PC-9 (cell line): Measurements from ENCODE around the gene METTL9. TPM values are rescaled to one million over a fixed set of nuclear protein-coding genes. Genes with fewer than 3 reads are reported as not detected.
A peak's percentile ranks its signal among the peaks of the same experiment; 100 is the strongest.
"Not testable (repeated sequence)": the region's sequence is repeated elsewhere in the genome, so short reads cannot be mapped to it uniquely, and the experiment has no call there.

Source experiments
- BruUV-seq: library from RNA; stranded (reverse); fragments of 400-500 nt; replicated peaks from 2 replicates; lab custom pipeline; 2021; lab: Mats Ljungman, UMichigan
- CTCF ChIA-PET: fragments of 300-600 bp; sonication (Branson Sonifier 250); formaldehyde crosslinking; loops from one replicate; lab custom pipeline; 2022; ENCODE audit warnings: antibody characterized with exemption; lab: Charles Lee
- POLR2A ChIA-PET: fragments of 300-600 bp; sonication (Branson Sonifier 250); formaldehyde crosslinking; loops from one replicate; lab custom pipeline; 2022; ENCODE audit warnings: antibody characterized with exemption; ENCODE audit not compliant: unreplicated experiment; lab: Charles Lee
- DNase-seq, 2 experiments: peaks; one replicate each; pipeline versions ENCODE4 v3.0.0 to v3.0.0-alpha.2; 2015 to 2022; ENCODE audit warnings: mixed read lengths in 1 of 2
- H2AFZ ChIP-seq: fragments of 200-600 bp; sonication (generic); 2 replicates; pipeline ENCODE4 v1.8.1; 2017; ENCODE audit warnings: antibody characterized with exemption
- H3F3A ChIP-seq: fragments of 200-600 bp; sonication (generic); 2 replicates; pipeline ENCODE4 v1.8.1; 2017; ENCODE audit warnings: antibody characterized with exemption, mild to moderate bottlenecking, low read depth; ENCODE audit not compliant: insufficient read depth
- H3K27ac ChIP-seq: fragments of 200-600 bp; sonication (generic); 2 replicates; pipeline ENCODE4 v1.6.1; 2016; ENCODE audit warnings: mixed run types
- H3K27me3 ChIP-seq: fragments of 200-600 bp; sonication (generic); 2 replicates; pipeline ENCODE4 v1.6.1; 2016; ENCODE audit warnings: low read depth, mixed run types; ENCODE audit not compliant: insufficient read depth
- H3K36me3 ChIP-seq: fragments of 200-600 bp; sonication (generic); 2 replicates; pipeline ENCODE4 v1.6.1; 2016; ENCODE audit warnings: low read depth, mixed run types
- H3K4me1 ChIP-seq: fragments of 200-600 bp; sonication (generic); replicated peaks from 2 replicates; pipeline ENCODE4 v1.6.1; 2016; ENCODE audit warnings: mixed run types; ENCODE audit not compliant: insufficient read depth
- H3K4me2 ChIP-seq: fragments of 200-600 bp; sonication (generic); 2 replicates; pipeline ENCODE4 v1.6.1; 2017; ENCODE audit warnings: mixed run types
- H3K4me3 ChIP-seq: fragments of 200-600 bp; sonication (generic); 2 replicates; pipeline ENCODE4 v1.6.1; 2016; ENCODE audit warnings: mixed run types
- H3K79me2 ChIP-seq: fragments of 200-600 bp; sonication (generic); 2 replicates; pipeline ENCODE4 v1.6.1; 2017; ENCODE audit warnings: low read depth, mixed run types
- H3K9me2 ChIP-seq: fragments of 200-600 bp; sonication (generic); 2 replicates; pipeline ENCODE4 v1.8.1; 2017; ENCODE audit warnings: mild to moderate bottlenecking; ENCODE audit not compliant: insufficient read depth
- H3K9me3 ChIP-seq: fragments of 200-600 bp; sonication (generic); 2 replicates; pipeline ENCODE4 v1.8.1; 2016; ENCODE audit warnings: low read depth; ENCODE audit not compliant: insufficient read depth
- H4K20me1 ChIP-seq: fragments of 200-600 bp; sonication (generic); 2 replicates; pipeline ENCODE4 v1.8.1; 2017; ENCODE audit not compliant: insufficient read depth
- EZH2 ChIP-seq: fragments of 200-600 bp; sonication (generic); IDR thresholded peaks from 2 replicates; pipeline ENCODE4 v1.8.0; 2017; ENCODE audit warnings: antibody characterized with exemption, low read depth
- intact Hi-C: fragments of 100-400 bp; cut with micrococcal nuclease; formaldehyde crosslinking; loops from one replicate; pipeline ENCODE4 v1.10.0; 2022; ENCODE audit not compliant: unreplicated experiment
- total RNA-seq: library from RNA; stranded (reverse); gene quantifications from 2 replicates; pipeline ENCODE4 v1.2.3, GENCODE V29; 2021
- TF ChIP-seq, protein P1 (sequence below): fragments of 200-600 bp; sonication (generic); conservative IDR thresholded peaks from 2 replicates; pipeline ENCODE4 v1.6.1; 2017; ENCODE audit warnings: mixed run types, antibody characterized with exemption, mild to moderate bottlenecking, moderate library complexity

METTL9 gene
- total RNA-seq, 1 experiment from 2014 or later = 136 TPM

DNA sequence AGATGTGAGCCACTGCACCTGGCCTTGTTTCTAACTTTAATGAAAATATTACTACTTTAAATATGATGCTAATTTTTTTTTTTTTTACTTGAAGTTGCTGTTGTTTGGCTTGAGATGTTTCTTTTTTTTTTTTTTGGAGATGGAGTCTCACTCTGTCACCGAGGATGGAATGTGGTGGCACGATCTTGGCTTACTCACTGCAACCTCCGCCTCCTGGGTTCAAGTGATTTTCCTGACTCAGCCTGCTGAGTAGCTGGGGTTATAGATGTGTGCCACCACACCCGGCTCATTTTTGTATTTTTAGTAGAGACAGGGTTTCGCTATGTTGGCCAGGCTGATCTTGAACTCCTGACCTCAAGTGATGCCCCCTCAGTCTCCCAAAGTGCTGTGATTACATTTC is 29.4 kb downstream of the METTL9 start:
- intact Hi-C loops = no loop called here
- no peak for DNase-seq
- H3K9me3 ChIP-seq = peaks cover 5% of the 10 kb centered on the region; the same call in 1 of the 2 replicates
- peaks cover 91% of the 10 kb centered on the region for H3K4me1 ChIP-seq
- H3K36me3 ChIP-seq = peaks cover 36% of the 10 kb centered on the region
- ChIA-PET POLR2A (interaction anchor here (0.6 kb wide), 1 partner anchor 28 kb away, joined by 3 read pairs; no protein-coding TSS in a partner anchor), CTCF (no interaction called here)
- no peaks in the 10 kb centered on the region for H3K9me2 ChIP-seq
- H3K4me3 ChIP-seq = no peak overlapping the region
- BruUV-seq = no TSS peak
- H3F3A ChIP-seq = peaks cover 83% of the 10 kb centered on the region
- H3K27ac ChIP-seq = peak overlapping the region; percentile 100
- H4K20me1 ChIP-seq = no peaks in the 10 kb centered on the region
- TF ChIP-seq EZH2 = no peak
- TF ChIP-seq, protein P1, sequence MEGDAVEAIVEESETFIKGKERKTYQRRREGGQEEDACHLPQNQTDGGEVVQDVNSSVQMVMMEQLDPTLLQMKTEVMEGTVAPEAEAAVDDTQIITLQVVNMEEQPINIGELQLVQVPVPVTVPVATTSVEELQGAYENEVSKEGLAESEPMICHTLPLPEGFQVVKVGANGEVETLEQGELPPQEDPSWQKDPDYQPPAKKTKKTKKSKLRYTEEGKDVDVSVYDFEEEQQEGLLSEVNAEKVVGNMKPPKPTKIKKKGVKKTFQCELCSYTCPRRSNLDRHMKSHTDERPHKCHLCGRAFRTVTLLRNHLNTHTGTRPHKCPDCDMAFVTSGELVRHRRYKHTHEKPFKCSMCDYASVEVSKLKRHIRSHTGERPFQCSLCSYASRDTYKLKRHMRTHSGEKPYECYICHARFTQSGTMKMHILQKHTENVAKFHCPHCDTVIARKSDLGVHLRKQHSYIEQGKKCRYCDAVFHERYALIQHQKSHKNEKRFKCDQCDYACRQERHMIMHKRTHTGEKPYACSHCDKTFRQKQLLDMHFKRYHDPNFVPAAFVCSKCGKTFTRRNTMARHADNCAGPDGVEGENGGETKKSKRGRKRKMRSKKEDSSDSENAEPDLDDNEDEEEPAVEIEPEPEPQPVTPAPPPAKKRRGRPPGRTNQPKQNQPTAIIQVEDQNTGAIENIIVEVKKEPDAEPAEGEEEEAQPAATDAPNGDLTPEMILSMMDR = no peak
- no peak overlapping the region for H3K4me2 ChIP-seq
- H3K27me3 ChIP-seq = no peaks in the 10 kb centered on the region
- peaks cover 56% of the 10 kb centered on the region for H3K79me2 ChIP-seq
- H2AFZ ChIP-seq = no peak overlapping the region

DNA sequence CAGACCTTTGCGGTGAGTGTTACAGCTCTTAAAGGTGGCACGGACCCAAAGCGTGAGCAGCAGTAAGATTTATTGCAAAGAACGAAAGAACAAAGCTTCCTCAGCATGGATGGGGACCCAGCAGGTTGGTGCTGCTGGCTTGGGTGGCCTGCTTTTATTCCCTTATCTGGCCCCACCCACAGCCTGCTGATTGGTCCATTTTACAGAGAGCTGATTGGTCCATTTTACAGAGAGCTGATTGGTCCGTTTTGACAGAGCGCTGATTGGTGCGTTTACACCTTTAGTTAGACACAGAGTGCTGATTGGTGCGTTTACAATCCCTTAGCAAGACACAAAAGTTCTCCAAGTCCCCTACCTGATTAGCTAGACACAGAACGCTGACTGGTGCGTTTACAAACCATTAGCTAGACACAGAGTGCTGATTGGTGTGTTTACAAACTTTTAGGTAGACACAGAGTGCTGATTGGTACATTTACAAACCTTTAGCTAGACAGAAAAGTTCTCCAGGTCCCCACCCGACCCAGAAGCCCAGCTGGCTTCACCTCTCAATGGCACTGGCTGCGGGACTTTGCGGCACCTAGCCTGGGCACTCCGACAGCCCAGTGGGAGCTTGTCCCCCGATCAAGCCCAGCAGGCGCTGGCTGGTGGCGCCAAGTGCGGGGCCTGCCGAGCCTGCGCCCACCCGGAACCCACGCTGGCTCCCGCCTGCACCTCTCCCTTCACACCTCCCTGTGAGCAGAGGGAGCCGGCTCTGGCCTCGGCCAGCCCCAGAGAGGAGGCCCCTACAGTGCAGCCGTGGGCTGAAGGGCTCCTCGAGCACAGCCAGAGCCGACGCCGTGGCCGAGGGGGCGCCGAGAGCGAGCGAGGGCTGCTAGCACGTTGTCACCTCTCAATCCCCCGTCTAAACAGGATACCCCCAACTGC is 30.5 kb downstream of the METTL9 start:
- CTCF ChIA-PET = interaction anchor here (0.6 kb wide), 1 partner anchor 11 kb away, joined by 6 read pairs; no protein-coding TSS in a partner anchor
- peaks cover 87% of the 10 kb centered on the region for H3F3A ChIP-seq
- H3K9me2 ChIP-seq, H2AFZ ChIP-seq, H3K4me3 ChIP-seq, DNase-seq, BruUV-seq, H3K27me3 ChIP-seq, H3K9me3 ChIP-seq, intact Hi-C loops, POLR2A ChIA-PET, H4K20me1 ChIP-seq: not testable (repeated sequence)
- H3K79me2 ChIP-seq = peaks cover 52% of the 10 kb centered on the region
- H3K36me3 ChIP-seq = peaks cover 33% of the 10 kb centered on the region
- peak overlapping the region; percentile 100 for H3K27ac ChIP-seq
- peak overlapping the region; percentile 57 for H3K4me2 ChIP-seq
- peaks cover 100% of the 10 kb centered on the region for H3K4me1 ChIP-seq

DNA sequence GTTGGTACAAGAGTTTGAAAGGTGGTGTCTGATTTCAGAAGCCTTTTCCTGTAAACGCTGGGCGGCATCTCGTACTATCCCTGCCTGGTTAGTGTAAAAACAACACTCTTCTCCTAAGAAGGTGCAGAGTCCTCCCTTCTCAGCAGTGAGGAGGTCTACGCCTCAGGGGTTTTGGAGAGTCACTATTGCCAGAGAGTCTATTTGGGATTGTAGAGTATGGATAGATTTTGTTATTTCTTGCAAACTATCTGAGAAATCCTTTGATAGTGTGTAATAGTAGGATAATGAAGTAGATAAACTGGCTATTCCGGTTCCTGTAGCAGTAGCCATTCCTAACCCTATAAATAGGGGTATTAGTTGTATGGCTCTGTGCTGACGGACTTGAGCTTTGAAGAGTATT is 31.5 kb downstream of the METTL9 start:
- H2AFZ ChIP-seq, H3K4me3 ChIP-seq, H4K20me1 ChIP-seq, BruUV-seq, H3K27me3 ChIP-seq, H3K9me3 ChIP-seq, intact Hi-C loops, H3K9me2 ChIP-seq, CTCF ChIA-PET: not testable (repeated sequence)
- peaks cover 99% of the 10 kb centered on the region for H3K4me1 ChIP-seq
- POLR2A ChIA-PET = interaction anchor here (0.6 kb wide), 1 partner anchor 1439 kb away, joined by 8 read pairs; no protein-coding TSS in a partner anchor
- peak overlapping the region; percentile 100 for H3K27ac ChIP-seq
- H3K4me2 ChIP-seq = peak overlapping the region; percentile 57
- H3F3A ChIP-seq = peaks cover 82% of the 10 kb centered on the region
- peaks cover 55% of the 10 kb centered on the region for H3K79me2 ChIP-seq
- H3K36me3 ChIP-seq = peaks cover 27% of the 10 kb centered on the region
- peak; percentile 33 to 67 for DNase-seq

DNA sequence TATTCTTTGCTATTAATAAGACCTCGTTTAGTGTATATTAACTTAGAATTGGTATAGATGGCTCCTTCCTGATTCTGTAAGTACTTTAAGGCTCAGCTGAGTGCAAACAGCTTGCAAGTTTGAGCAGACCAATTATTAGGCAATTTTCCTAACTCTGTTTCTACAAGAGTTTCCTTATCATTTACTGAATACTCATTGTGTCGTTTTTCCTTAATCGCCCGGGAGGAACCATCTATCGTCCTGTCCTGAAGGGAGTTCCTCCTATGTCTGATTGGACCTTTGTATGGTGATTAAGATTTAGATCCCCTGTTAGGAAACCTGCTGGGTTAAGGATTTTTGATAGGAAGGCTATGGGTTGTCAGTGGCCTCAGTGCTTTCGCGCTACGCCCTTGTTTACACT is 32.0 kb downstream of the METTL9 start:
- intact Hi-C loops, CTCF ChIA-PET, H3K4me3 ChIP-seq, BruUV-seq, DNase-seq, H2AFZ ChIP-seq, H3K27me3 ChIP-seq, H3K9me3 ChIP-seq, H4K20me1 ChIP-seq, H3K9me2 ChIP-seq, POLR2A ChIA-PET: not testable (repeated sequence)
- Histone ChIP-seq H3K27ac (peak overlapping the region; percentile 100), H3K79me2 (peaks cover 60% of the 10 kb centered on the region), H3K4me1 (peaks cover 94% of the 10 kb centered on the region), H3K4me2 (peak overlapping the region; percentile 57), H3F3A (peaks cover 77% of the 10 kb centered on the region), H3K36me3 (peaks cover 22% of the 10 kb centered on the region)

DNA sequence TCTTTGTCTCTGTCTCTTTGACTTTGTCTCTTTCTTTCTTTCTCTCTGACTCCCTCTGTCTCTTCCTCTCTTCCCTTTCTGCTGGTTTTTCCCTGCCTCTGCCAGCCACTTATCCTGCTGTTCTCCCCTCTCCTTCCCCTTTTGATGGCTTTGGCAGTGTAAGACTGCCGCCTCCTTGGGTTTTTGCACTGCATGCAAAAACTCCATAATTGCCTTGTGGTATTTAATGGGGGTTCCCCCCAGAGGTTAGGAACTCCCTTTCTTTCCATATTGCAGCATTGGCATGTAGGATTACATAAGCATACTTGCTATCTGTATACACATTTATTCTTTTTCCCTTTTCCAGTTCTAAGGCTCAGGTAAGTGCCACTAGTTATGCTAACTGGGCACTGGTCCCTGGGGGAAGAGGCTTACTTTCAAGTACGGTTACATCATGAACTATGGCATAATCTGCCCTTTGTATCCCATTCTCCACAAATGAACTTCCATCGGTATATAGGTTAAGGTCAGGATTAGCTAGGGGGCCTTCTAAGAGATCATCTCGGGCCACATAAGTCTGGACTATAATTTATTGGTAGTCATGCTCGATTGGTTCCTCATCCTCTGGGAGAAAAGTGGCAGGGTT is 32.7 kb downstream of the METTL9 start:
- Histone ChIP-seq H3K79me2 (peaks cover 67% of the 10 kb centered on the region), H3K4me2 (peak overlapping the region; percentile 57), H3K4me1 (peaks cover 87% of the 10 kb centered on the region), H3K36me3 (peaks cover 21% of the 10 kb centered on the region), H3K27ac (peak overlapping the region; percentile 82), H3F3A (peaks cover 70% of the 10 kb centered on the region)
- H3K9me3 ChIP-seq, H3K27me3 ChIP-seq, intact Hi-C loops, H2AFZ ChIP-seq, BruUV-seq, H3K9me2 ChIP-seq, CTCF ChIA-PET, DNase-seq, H3K4me3 ChIP-seq, POLR2A ChIA-PET, H4K20me1 ChIP-seq: not testable (repeated sequence)
